ENCODE results near the gene PLEK.

PLEK gene

GRCh38 chr2:68336192-68336591 is 28.9 kb upstream of the PLEK start:
- ChIA-PET POLR2A (interaction anchor here (1.2 kb wide), 1 partner anchor 16 kb away, joined by 7 read pairs; the partner anchor contains the start of gene CNRIP1), CTCF (interaction anchor here (0.6 to 1.0 kb wide), 2 partner anchors 53 to 105 kb away, joined by 3 to 4 read pairs; no protein-coding TSS in a partner anchor)
- H3K4me3 ChIP-seq (ENCODE audit: low read depth, low read length), result no peak overlapping the region
- TF ChIP-seq, protein P1, sequence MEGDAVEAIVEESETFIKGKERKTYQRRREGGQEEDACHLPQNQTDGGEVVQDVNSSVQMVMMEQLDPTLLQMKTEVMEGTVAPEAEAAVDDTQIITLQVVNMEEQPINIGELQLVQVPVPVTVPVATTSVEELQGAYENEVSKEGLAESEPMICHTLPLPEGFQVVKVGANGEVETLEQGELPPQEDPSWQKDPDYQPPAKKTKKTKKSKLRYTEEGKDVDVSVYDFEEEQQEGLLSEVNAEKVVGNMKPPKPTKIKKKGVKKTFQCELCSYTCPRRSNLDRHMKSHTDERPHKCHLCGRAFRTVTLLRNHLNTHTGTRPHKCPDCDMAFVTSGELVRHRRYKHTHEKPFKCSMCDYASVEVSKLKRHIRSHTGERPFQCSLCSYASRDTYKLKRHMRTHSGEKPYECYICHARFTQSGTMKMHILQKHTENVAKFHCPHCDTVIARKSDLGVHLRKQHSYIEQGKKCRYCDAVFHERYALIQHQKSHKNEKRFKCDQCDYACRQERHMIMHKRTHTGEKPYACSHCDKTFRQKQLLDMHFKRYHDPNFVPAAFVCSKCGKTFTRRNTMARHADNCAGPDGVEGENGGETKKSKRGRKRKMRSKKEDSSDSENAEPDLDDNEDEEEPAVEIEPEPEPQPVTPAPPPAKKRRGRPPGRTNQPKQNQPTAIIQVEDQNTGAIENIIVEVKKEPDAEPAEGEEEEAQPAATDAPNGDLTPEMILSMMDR (IDR thresholded peaks at IDR 0.05; ENCODE audit: insufficient read depth, low read length, missing control alignments), result no peak
- peak; percentile 41 for DNase-seq (ENCODE audit: low read depth, low spot score)

DNA sequence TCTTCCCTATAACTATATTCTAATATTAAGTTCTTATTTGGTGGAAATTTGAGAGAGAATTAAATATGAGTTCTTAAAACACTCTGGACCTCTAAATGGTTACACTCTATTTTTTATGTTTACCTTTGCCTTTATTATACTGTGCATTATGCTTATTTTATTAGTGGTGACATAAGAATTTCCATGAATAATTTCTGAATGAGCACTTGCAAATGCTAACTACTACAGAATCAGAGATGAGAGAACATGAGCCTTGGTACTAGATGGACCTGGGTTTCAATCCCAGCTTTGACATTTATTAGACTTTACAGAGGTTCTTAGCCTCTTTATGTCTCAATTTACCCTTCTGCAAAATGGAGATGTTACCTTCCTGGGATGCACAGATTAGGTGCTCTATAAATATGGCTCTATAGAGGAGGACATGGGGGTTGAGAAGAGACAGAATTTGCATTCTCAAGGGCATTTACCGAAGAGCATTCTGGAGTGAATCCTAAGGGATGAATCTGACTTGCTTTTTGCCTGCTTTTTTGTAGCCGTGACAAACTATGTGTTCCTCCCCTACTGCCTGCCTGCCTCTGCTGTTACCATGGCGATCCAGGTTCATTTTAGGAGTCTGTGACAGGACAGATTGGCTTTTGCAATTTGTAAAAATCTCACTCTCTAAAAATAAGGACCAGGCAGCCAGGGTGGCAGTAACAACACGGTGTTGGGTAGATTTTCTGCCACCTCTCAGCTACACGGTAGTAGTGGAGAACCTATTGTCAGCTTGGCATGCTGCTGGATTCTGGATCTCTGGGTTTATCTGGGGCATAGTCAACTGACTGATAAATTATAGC is 24.6 kb upstream of the PLEK start:
- ChIA-PET POLR2A (no interaction called here), CTCF (interaction anchor here (1.4 kb wide), 1 partner anchor 17 kb away, joined by 4 read pairs; no protein-coding TSS in a partner anchor)
- DNase-seq (ENCODE audit: low read depth, low spot score), result no peak
- H3K4me3 ChIP-seq (ENCODE audit: low read depth, low read length), result no peak overlapping the region
- TF ChIP-seq, protein P1 (IDR thresholded peaks at IDR 0.05; ENCODE audit: insufficient read depth, low read length, missing control alignments), result no peak

- POLR2A ChIA-PET, result no interaction called here
- CTCF ChIA-PET, result no interaction called here
- DNase-seq (ENCODE audit: low read depth, low spot score), result no peak
- H3K4me3 ChIP-seq (ENCODE audit: low read depth, low read length), result no peak overlapping the region
- TF ChIP-seq, protein P1 (IDR thresholded peaks at IDR 0.05; ENCODE audit: insufficient read depth, low read length, missing control alignments), result no peak
Observed at GRCh38 chr2:68341062-68341329, 24.1 kb upstream of the PLEK start.

GRCh38 chr2:68341583-68341982 is 23.5 kb upstream of the PLEK start:
- POLR2A ChIA-PET, result no interaction called here
- TF ChIP-seq, protein P1 (IDR thresholded peaks at IDR 0.05; ENCODE audit: insufficient read depth, low read length, missing control alignments), result no peak
- no peak overlapping the region for H3K4me3 ChIP-seq (ENCODE audit: low read depth, low read length)
- CTCF ChIA-PET, result no interaction called here
- no peak for DNase-seq (ENCODE audit: low read depth, low spot score)

- CTCF ChIA-PET, result no interaction called here
- POLR2A ChIA-PET, result no interaction called here
- no peak for DNase-seq (ENCODE audit: low read depth, low spot score)
- TF ChIP-seq, protein P1 (IDR thresholded peaks at IDR 0.05; ENCODE audit: insufficient read depth, low read length, missing control alignments), result no peak
- no peak overlapping the region for H3K4me3 ChIP-seq (ENCODE audit: low read depth, low read length)
Observed at GRCh38 chr2:68342470-68342869, 22.6 kb upstream of the PLEK start.

DNA sequence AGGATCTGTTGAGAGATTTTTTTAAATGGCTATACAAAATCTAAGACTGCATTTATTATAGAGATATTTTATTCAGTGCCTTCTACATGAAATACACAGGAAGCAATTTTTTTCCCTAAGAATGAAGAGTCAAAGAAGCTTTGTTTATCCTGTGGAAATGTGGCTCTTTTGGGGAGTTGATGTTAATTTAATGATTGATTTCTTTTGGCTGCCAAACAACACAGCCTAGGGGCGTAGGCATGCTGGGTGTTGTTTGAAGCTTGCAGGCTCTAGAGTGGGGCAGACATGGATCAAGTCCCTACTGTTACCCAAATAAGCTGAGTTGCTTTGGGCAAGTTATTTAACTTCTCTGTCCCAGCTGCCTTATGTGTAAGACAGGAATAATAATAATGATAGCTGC is 21.1 kb upstream of the PLEK start:
- no peak overlapping the region for H3K4me3 ChIP-seq (ENCODE audit: low read depth, low read length)
- CTCF ChIA-PET, result interaction anchor here (0.7 to 1.0 kb wide), 3 partner anchors 11 to 222 kb away, joined by 3 read pairs; no protein-coding TSS in a partner anchor
- DNase-seq (ENCODE audit: low read depth, low spot score), result no peak
- TF ChIP-seq, protein P1 (IDR thresholded peaks at IDR 0.05; ENCODE audit: insufficient read depth, low read length, missing control alignments), result no peak
- POLR2A ChIA-PET, result no interaction called here
